ENCODE results near the gene CAPZA1. TPM values are rescaled to one million over a fixed set of nuclear protein-coding genes. Genes with fewer than 3 reads are reported as not detected.

CAPZA1 gene
- total RNA-seq, 1 experiment from 2014 or later, result 116 TPM

GRCh38 chr1:112677501-112677900, 57.9 kb downstream of the CAPZA1 start:
- H3K36me3 ChIP-seq (replicated peaks; ENCODE audit: control insufficient read depth, insufficient read depth, low read length), result no peaks in the 10 kb centered on the region
- peaks cover 3% of the 10 kb centered on the region for H3K27me3 ChIP-seq (ENCODE audit: control insufficient read depth, insufficient read depth, low read length)
- H3K4me3 ChIP-seq (ENCODE audit: insufficient read depth, low read depth, low read length), result no peak overlapping the region
- DNase-seq, result no peak

DNA sequence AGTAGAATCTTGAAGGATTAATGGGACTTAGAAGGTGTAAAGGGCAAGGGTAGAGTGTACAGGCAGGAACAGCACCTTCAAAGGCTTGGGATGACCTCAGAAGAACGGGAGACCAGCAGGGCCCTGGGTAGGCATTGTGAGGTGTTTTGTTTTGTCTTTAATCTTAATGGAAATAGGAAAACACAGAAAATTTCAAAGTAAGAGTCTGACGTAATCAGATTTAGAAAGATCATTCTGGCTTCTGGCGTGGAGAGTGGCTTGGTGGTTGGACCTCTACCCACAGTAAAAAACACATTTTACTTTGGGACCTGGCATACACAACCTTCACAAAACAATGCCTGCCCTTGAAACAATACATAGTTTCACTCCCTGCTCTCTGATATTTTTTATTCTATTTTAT, 59.0 kb downstream of the CAPZA1 start:
- no peak for DNase-seq
- no peak overlapping the region for H3K4me3 ChIP-seq (ENCODE audit: insufficient read depth, low read depth, low read length)
- H3K36me3 ChIP-seq (replicated peaks; ENCODE audit: control insufficient read depth, insufficient read depth, low read length), result no peaks in the 10 kb centered on the region
- H3K27me3 ChIP-seq (ENCODE audit: control insufficient read depth, insufficient read depth, low read length), result peaks cover 3% of the 10 kb centered on the region

DNA sequence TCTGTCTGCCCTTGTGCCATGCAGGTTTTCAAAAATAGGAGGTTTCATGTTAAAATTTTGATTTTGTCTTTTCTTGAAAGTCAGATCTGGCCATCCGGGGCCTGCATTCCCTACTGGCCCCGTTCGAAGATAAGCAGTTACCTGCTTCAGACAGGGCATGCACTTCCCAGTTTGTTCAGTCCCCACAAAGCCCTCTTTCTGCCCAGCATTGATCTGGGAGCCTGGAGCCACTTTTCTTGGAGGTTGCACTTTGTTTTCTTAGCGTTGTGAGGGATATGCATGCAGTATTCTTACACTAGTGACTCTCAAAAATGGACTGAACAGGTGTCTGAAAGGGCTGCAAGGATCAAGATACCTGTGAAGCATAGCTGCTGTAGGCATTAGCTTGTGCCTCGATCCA, 66.3 kb downstream of the CAPZA1 start:
- peak; percentile 15 for DNase-seq
- no peaks in the 10 kb centered on the region for H3K27me3 ChIP-seq (ENCODE audit: control insufficient read depth, insufficient read depth, low read length)
- H3K4me3 ChIP-seq (ENCODE audit: insufficient read depth, low read depth, low read length), result no peak overlapping the region
- no peaks in the 10 kb centered on the region; the same call in 1 of the 2 replicates for H3K36me3 ChIP-seq (replicated peaks; ENCODE audit: control insufficient read depth, insufficient read depth, low read length)

- no peak for DNase-seq
- no peak overlapping the region for H3K4me3 ChIP-seq (ENCODE audit: insufficient read depth, low read depth, low read length)
- H3K27me3 ChIP-seq (ENCODE audit: control insufficient read depth, insufficient read depth, low read length), result no peaks in the 10 kb centered on the region
- H3K36me3 ChIP-seq (replicated peaks; ENCODE audit: control insufficient read depth, insufficient read depth, low read length), result no peaks in the 10 kb centered on the region; the same call in 1 of the 2 replicates
Measured at GRCh38 chr1:112686417-112686816, 66.8 kb downstream of the CAPZA1 start.

DNA sequence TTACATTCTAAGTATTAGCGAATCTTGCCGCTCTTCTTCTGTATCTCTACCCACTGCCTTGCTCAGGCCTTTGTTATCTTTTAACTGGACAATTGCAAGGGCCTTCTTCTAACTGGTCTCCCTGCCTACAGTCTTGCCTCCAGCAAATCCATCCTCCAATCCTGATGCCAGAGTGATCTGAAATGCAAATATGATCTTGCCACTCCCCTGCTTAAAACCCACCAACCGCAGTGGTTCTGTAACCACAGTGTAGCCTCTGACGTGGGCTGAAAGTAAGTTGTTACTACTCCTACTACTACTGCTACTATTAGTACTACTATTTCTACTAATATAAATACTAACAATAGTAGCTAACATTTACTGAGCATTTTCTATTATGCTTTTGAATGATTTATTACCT, 67.2 kb downstream of the CAPZA1 start:
- Histone ChIP-seq H3K36me3 (replicated peaks; ENCODE audit: control insufficient read depth, insufficient read depth, low read length) (no peaks in the 10 kb centered on the region; the same call in 1 of the 2 replicates), H3K27me3 (ENCODE audit: control insufficient read depth, insufficient read depth, low read length) (no peaks in the 10 kb centered on the region), H3K4me3 (ENCODE audit: insufficient read depth, low read depth, low read length) (no peak overlapping the region)
- DNase-seq, result peak; percentile 43

DNA sequence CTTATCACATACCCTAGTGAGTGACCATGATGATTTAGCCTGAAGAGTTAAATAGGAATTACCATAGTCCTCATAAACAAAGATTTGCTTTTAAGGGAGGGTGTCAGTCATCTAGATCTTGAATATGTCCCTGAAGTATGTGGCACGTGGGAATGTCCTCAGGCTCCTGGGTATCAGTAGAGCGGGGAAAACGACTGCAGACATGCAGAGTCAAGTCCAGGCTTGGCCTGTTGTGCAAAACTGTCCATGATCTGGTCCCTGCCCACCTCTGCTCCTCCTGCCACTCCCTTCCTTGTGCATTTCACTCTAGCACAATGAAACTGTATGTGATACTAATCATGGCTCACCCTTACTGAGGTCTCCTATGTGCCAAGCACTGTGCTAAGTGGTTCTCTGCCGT, 67.7 kb downstream of the CAPZA1 start:
- Histone ChIP-seq H3K27me3 (ENCODE audit: control insufficient read depth, insufficient read depth, low read length) (no peaks in the 10 kb centered on the region), H3K36me3 (replicated peaks; ENCODE audit: control insufficient read depth, insufficient read depth, low read length) (peaks cover under 1% of the 10 kb centered on the region), H3K4me3 (ENCODE audit: insufficient read depth, low read depth, low read length) (no peak overlapping the region)
- DNase-seq, result peak; percentile 12

DNA sequence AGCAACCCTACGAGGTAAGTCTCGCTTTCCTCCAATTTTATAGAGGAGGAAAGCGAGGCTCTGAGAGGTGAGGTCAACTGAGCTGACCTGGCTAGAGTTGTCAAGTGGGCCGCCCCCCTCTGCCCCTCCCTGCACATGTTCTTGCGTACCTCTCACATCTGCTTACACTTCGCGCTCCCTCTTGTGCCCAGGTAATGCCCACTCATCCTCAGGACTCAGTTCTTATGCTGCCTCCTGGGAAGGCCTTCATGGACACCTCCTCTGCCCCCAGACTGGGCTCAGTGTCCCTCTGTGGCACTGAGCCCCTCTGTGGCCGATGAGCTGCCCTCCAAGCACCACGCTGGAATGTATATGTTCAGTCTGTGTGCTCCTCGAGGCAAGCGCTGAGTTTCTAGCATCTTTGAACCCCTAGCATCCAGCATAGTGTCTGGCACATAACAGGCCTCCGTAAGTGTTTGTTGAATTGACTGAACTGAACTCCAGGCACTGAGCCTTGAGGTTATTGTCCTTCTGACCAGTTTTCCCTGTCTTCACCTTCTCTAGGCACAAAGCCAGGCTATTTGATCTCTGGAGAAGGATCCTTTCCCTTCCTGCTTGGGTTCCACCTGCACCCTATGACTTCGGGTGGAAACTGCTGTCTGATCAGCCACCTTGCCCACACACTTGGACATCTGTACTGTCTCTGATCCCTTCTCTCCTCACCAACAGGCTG, 68.3 kb downstream of the CAPZA1 start:
- Histone ChIP-seq H3K4me3 (ENCODE audit: insufficient read depth, low read depth, low read length) (no peak overlapping the region), H3K36me3 (replicated peaks; ENCODE audit: control insufficient read depth, insufficient read depth, low read length) (peaks cover 4% of the 10 kb centered on the region)
- peak; percentile 14 for DNase-seq

DNA sequence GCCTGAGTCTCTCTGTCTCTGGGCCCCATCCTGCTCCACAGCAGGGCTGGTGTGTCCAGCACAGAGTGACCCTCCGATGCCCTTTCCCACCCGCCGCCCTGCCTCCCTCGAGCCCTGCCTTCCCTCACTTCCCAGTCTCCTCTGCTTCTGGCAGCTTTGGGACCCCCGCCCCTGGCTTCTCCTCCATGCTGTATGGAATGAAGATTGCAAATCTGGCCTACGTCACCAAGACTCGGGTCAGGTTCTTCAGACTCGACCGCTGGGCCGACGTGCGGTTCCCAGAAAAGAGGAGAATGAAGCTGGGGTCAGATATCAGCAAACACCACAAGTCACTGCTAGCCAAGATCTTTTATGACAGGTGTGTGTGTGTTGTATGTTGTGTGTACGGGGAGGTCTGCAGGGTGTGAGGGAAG, 69.2 kb downstream of the CAPZA1 start:
- H3K27me3 ChIP-seq (ENCODE audit: control insufficient read depth, insufficient read depth, low read length), result no peaks in the 10 kb centered on the region
- peaks cover 4% of the 10 kb centered on the region for H3K36me3 ChIP-seq (replicated peaks; ENCODE audit: control insufficient read depth, insufficient read depth, low read length)
- DNase-seq, result peak; percentile 36
- H3K4me3 ChIP-seq (ENCODE audit: insufficient read depth, low read depth, low read length), result no peak overlapping the region

More for the DNA sequence above, 68.3 kb downstream of the CAPZA1 start:
- no peaks in the 10 kb centered on the region for H3K27me3 ChIP-seq (ENCODE audit: control insufficient read depth, insufficient read depth, low read length)

DNA sequence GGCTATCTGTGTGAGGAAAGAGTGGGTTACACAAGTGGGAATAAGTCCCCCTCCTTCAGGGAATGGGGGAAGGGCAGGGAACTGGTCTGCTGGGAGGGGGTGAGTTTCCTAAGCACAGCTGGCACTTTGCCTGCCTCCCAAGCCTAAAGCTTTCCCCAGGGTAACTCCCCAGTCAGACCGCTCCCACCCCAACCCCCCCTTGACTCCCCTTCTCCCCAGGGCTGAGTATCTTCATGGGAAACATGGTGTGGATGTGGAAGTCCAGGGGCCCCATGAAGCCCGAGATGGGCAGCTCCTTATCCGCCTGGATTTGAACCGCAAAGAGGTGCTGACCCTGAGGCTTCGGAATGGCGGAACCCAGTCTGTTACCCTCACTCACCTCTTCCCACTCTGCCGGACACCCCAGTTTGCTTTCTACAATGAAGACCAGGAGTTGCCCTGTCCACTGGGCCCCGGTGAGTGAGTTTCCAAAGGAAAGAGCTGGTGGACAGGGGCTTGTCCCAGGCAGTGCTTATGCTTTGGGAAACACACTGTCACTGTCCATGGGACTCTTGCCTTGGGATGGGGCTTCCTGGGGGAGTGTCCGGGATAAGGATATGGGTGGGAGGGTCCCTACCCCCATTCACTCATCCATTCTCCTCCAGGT, 69.7 kb downstream of the CAPZA1 start:
- Histone ChIP-seq H3K4me3 (ENCODE audit: insufficient read depth, low read depth, low read length) (no peak overlapping the region), H3K27me3 (ENCODE audit: control insufficient read depth, insufficient read depth, low read length) (no peaks in the 10 kb centered on the region), H3K36me3 (replicated peaks; ENCODE audit: control insufficient read depth, insufficient read depth, low read length) (peaks cover 4% of the 10 kb centered on the region)
- DNase-seq, result peak; percentile 38

- DNase-seq, result peak; percentile 65
- peaks cover 4% of the 10 kb centered on the region for H3K36me3 ChIP-seq (replicated peaks; ENCODE audit: control insufficient read depth, insufficient read depth, low read length)
- H3K27me3 ChIP-seq (ENCODE audit: control insufficient read depth, insufficient read depth, low read length), result no peaks in the 10 kb centered on the region
- H3K4me3 ChIP-seq (ENCODE audit: insufficient read depth, low read depth, low read length), result no peak overlapping the region
Measured at GRCh38 chr1:112689842-112690237, 70.2 kb downstream of the CAPZA1 start.

- no peaks in the 10 kb centered on the region for H3K27me3 ChIP-seq (ENCODE audit: control insufficient read depth, insufficient read depth, low read length)
- peaks cover 12% of the 10 kb centered on the region for H3K36me3 ChIP-seq (replicated peaks; ENCODE audit: control insufficient read depth, insufficient read depth, low read length)
- no peak overlapping the region for H3K4me3 ChIP-seq (ENCODE audit: insufficient read depth, low read depth, low read length)
- peak; percentile 7 for DNase-seq
Measured at GRCh38 chr1:112692681-112693080, 73.0 kb downstream of the CAPZA1 start.

DNA sequence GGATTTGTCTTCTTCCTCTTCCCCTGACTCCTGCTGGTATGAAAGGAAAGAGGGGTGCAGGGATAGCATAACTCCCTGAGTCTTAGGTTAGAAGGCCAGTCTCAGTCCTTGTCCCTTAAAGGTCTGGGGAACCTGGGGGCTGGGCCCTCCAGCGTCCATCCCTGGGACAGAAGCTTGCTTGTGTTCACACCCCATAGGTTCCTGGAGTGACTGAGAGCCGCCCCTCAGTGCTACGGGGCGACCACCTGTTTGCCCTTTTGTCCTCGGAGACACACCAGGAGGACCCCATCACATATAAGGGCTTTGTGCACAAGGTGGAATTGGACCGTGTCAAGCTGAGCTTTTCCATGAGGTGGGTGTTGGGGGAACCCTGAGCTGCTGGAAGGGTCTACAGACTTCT, 74.2 kb downstream of the CAPZA1 start:
- DNase-seq, result no peak
- Histone ChIP-seq H3K4me3 (ENCODE audit: insufficient read depth, low read depth, low read length) (no peak overlapping the region), H3K36me3 (replicated peaks; ENCODE audit: control insufficient read depth, insufficient read depth, low read length) (peaks cover 14% of the 10 kb centered on the region)

GRCh38 chr1:112694363-112694929, 74.8 kb downstream of the CAPZA1 start:
- no peak overlapping the region for H3K4me3 ChIP-seq (ENCODE audit: insufficient read depth, low read depth, low read length)
- peaks cover 3% of the 10 kb centered on the region; the same call in 1 of the 2 replicates for H3K27me3 ChIP-seq (ENCODE audit: control insufficient read depth, insufficient read depth, low read length)
- DNase-seq, result no peak
- peaks cover 16% of the 10 kb centered on the region for H3K36me3 ChIP-seq (replicated peaks; ENCODE audit: control insufficient read depth, insufficient read depth, low read length)

More for the DNA sequence above, 74.2 kb downstream of the CAPZA1 start:
- H3K27me3 ChIP-seq (ENCODE audit: control insufficient read depth, insufficient read depth, low read length), result no peaks in the 10 kb centered on the region; the same call in 1 of the 2 replicates

DNA sequence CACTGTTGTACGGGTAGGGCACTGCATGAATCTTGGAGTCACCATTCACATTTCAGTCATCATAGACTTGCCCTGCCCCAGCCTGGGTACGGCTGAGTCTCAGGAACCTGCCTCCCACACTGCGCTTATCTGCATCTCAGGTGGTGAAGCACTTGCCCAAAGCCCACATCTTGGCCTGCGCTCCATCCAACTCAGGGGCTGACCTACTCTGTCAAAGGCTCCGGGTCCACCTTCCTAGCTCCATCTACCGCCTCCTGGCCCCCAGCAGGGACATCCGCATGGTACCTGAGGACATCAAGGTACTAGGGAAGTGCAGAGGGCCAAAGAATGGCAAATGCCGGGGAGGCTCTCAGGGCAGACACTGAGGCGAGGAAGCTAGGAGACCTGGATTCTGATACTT, 75.6 kb downstream of the CAPZA1 start:
- Histone ChIP-seq H3K27me3 (ENCODE audit: control insufficient read depth, insufficient read depth, low read length) (peaks cover 10% of the 10 kb centered on the region; the same call in 1 of the 2 replicates), H3K4me3 (ENCODE audit: insufficient read depth, low read depth, low read length) (no peak overlapping the region), H3K36me3 (replicated peaks; ENCODE audit: control insufficient read depth, insufficient read depth, low read length) (peaks cover 19% of the 10 kb centered on the region)
- no peak for DNase-seq

All from H7 (cell line).